ENCODE data around the gene REG1A.

Gene REG1A

DNA sequence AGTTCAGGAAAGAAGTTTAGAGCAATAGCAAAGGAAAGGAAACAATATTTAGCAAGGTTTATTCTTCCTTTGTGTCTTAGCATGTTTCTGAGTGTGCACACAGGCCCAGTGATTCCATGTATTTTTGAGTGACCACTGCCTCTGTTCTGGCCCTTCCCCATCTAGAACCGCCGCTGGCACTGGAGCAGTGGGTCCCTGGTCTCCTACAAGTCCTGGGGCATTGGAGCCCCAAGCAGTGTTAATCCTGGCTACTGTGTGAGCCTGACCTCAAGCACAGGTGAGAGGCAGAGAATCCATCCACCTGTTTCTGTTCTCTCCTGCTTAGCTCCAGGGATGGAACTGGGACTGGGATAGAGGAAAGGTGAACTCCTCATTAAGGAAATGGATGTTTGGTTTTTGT lies 2.4 kb downstream of the REG1A start:
- POLR2A ChIA-PET (ENCODE audit: low non-redundant PET), result no interaction called here
- CTCF ChIA-PET, result no interaction called here
- no peak for TF ChIP-seq CTCF (conservative IDR thresholded peaks at IDR 0.05; ENCODE audit: low read depth)
- DNase-seq (ENCODE audit: low spot score), result no peak
- H3K27ac ChIP-seq, result no peak overlapping the region

GRCh38 chr2:79124907-79125720 lies 4.8 kb downstream of the REG1A start:
- DNase-seq (ENCODE audit: low spot score), result no peak
- ChIA-PET CTCF (interaction anchor here (0.6 kb wide), 1 partner anchor 9 kb away, joined by 3 read pairs; no protein-coding TSS in a partner anchor), POLR2A (ENCODE audit: low non-redundant PET) (no interaction called here)
- H3K27ac ChIP-seq, result no peak overlapping the region
- no peak for TF ChIP-seq CTCF (conservative IDR thresholded peaks at IDR 0.05; ENCODE audit: low read depth)

DNA sequence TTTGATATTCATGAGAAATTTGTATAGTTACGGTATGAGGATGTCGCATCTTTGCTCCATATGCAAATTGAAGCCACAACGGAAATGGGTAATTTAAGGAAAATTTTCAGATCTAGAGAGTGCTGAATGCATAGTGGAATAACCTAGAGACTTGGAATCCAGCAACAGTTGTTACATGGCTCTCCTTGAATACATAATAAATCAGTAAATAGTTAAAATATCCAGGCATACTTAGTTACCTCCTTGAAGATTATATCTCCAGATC lies 5.4 kb downstream of the REG1A start:
- ChIA-PET POLR2A (ENCODE audit: low non-redundant PET) (no interaction called here), CTCF (no interaction called here)

DNA sequence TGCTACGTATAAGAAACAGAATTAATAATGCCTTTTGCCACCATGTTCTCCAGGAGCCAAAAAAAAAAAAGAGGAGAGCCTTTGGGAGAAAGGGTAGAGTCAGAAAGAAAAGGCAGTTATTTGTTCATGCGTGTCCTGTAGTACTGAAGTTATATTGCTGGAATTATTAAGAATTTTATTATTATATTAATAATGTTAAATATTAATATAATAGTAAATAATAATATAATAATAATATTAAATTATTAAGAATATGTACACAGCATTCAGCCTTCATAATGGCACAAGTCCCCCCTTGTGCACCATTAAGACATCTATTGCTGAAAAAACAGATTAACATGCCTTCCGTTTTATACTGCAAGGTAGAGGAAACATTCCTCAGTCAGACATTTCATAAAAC lies 8.1 kb downstream of the REG1A start:
- TF ChIP-seq CTCF (conservative IDR thresholded peaks at IDR 0.05; ENCODE audit: low read depth), result no peak
- CTCF ChIA-PET, result no interaction called here
- no peak for DNase-seq (ENCODE audit: low spot score)
- H3K27ac ChIP-seq, result no peak overlapping the region
- POLR2A ChIA-PET (ENCODE audit: low non-redundant PET), result no interaction called here

More for the DNA sequence above, 5.4 kb downstream of the REG1A start:
- no peak for DNase-seq (ENCODE audit: low spot score)
- H3K27ac ChIP-seq, result no peak overlapping the region
- TF ChIP-seq CTCF (conservative IDR thresholded peaks at IDR 0.05; ENCODE audit: low read depth), result no peak

GRCh38 chr2:79129260-79129659 lies 9.0 kb downstream of the REG1A start:
- ChIA-PET POLR2A (ENCODE audit: low non-redundant PET) (no interaction called here), CTCF (no interaction called here)
- H3K27ac ChIP-seq, result no peak overlapping the region
- no peak for DNase-seq (ENCODE audit: low spot score)
- TF ChIP-seq CTCF (conservative IDR thresholded peaks at IDR 0.05; ENCODE audit: low read depth), result no peak

DNA sequence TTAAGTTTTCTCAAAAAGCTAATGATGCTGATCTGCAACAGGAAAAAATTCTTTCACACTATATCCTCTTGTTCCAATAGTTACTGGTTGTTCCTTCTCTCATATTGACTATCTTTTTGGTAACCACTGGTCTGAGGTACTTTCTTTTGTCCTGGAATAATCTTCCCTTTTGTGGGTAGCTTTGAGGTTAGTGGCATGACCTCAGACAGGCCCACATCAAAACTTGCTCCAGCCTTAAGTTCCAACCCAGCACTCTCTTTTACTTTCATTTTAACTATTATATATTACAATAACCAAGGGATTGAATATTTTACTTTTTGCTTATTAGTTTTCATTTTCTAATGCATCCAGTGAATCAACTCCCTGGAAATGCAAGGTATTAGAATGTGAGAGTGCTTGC lies 9.5 kb downstream of the REG1A start:
- TF ChIP-seq CTCF (conservative IDR thresholded peaks at IDR 0.05; ENCODE audit: low read depth), result no peak
- POLR2A ChIA-PET (ENCODE audit: low non-redundant PET), result no interaction called here
- no peak overlapping the region for H3K27ac ChIP-seq
- DNase-seq (ENCODE audit: low spot score), result no peak
- CTCF ChIA-PET, result interaction anchor here (0.6 kb wide), 1 partner anchor 907 kb away, joined by 3 read pairs; no protein-coding TSS in a partner anchor
